IMR-90 (cell line): ENCODE measurements around the gene HYAL3. TPM values are rescaled to one million over a fixed set of nuclear protein-coding genes. Genes with fewer than 3 reads are reported as not detected.
"Not testable (repeated sequence)": the region's sequence is repeated elsewhere in the genome, so short reads cannot be mapped to it uniquely, and the experiment has no call there.

Experiments used
- ATAC-seq: fragments of 200-7000 bp; cut with Tn5 transposase; 2 replicates; pipeline ENCODE4 v1.9.1; 2020; ENCODE audit warnings: low read depth, mild to moderate bottlenecking, moderate library complexity
- BruUV-seq: library from RNA; stranded (reverse); fragments of 400-500 nt; replicated peaks from 2 replicates; lab custom pipeline; 2021; lab: Mats Ljungman, UMichigan
- CTCF ChIA-PET: fragments of 300-600 bp; formaldehyde crosslinking; extraction: SDS; loops from one replicate; lab custom pipeline; 2021; ENCODE audit warnings: antibody characterized with exemption; lab: Yijun Ruan, JAX
- POLR2A ChIA-PET: fragments of 300-600 bp; sonication (Branson Sonifier 250); formaldehyde crosslinking; loops from one replicate; lab custom pipeline; 2022; ENCODE audit warnings: antibody characterized with exemption; ENCODE audit not compliant: unreplicated experiment; lab: Charles Lee
- DNase-seq: peaks from one replicate; pipeline ENCODE4 v3.0.0; 2013
- H2AFZ ChIP-seq: replicated peaks from 2 replicates; pipeline ENCODE3; 2013; ENCODE audit warnings: low read length, mild to moderate bottlenecking; ENCODE audit not compliant: poor library complexity
- H2AK5ac ChIP-seq: 2 replicates; pipeline ENCODE4 v1.6.1; 2013; ENCODE audit warnings: low read depth, low read length, inconsistent platforms
- H2AK9ac ChIP-seq: replicated peaks from 2 replicates; pipeline ENCODE3; 2013; ENCODE audit warnings: mild to moderate bottlenecking, low read depth, low read length, moderate library complexity; ENCODE audit not compliant: poor library complexity
- H2BK120ac ChIP-seq: 2 replicates; pipeline ENCODE4 v1.6.1; 2013; ENCODE audit warnings: low read depth, low read length, inconsistent platforms
- H2BK15ac ChIP-seq: 3 replicates; pipeline ENCODE4 v1.6.1; 2013; ENCODE audit warnings: low read depth, low read length, inconsistent platforms
- H2BK20ac ChIP-seq: 2 replicates; pipeline ENCODE4 v1.6.1; 2013; ENCODE audit warnings: low read depth, mild to moderate bottlenecking, inconsistent platforms, low read length, moderate library complexity
- H2BK5ac ChIP-seq: 2 replicates; pipeline ENCODE4 v1.6.1; 2013; ENCODE audit warnings: mild to moderate bottlenecking, low read depth, low read length, inconsistent platforms; ENCODE audit not compliant: poor library complexity, severe bottlenecking
- H3K14ac ChIP-seq: replicated peaks from 2 replicates; pipeline ENCODE4 v1.6.1; 2013; ENCODE audit warnings: low read depth, low read length, inconsistent platforms
- H3K18ac ChIP-seq: 2 replicates; pipeline ENCODE4 v1.6.1; 2013; ENCODE audit warnings: low read depth, low read length, control low read depth
- H3K23ac ChIP-seq: 2 replicates; pipeline ENCODE4 v1.6.1; 2013; ENCODE audit warnings: low read depth, low read length, inconsistent platforms
- H3K27ac ChIP-seq: 2 replicates; pipeline ENCODE4 v1.5.1; 2013; ENCODE audit warnings: mild to moderate bottlenecking, control low read depth, low read length; ENCODE audit not compliant: insufficient read depth
- H3K27me3 ChIP-seq: 2 replicates; pipeline ENCODE4 v1.6.1; 2013; ENCODE audit warnings: low read length; ENCODE audit not compliant: control insufficient read depth, insufficient read depth
- H3K36me3 ChIP-seq: 2 replicates; pipeline ENCODE4 v1.6.1; 2013; ENCODE audit warnings: low read length, mixed read lengths; ENCODE audit not compliant: control insufficient read depth, insufficient read depth
- H3K4ac ChIP-seq: 2 replicates; pipeline ENCODE4 v1.6.1; 2013; ENCODE audit warnings: low read depth, low read length, inconsistent platforms
- H3K4me1 ChIP-seq: 2 replicates; pipeline ENCODE4 v1.6.1; 2013; ENCODE audit warnings: low read length, mixed read lengths; ENCODE audit not compliant: control insufficient read depth, insufficient read depth
- H3K4me2 ChIP-seq: 2 replicates; pipeline ENCODE4 v1.6.1; 2013; ENCODE audit warnings: low read depth, mild to moderate bottlenecking, control low read depth, low read length, moderate library complexity
- H3K4me3 ChIP-seq: 2 replicates; pipeline ENCODE4 v1.5.1; 2013; ENCODE audit warnings: low read depth, mild to moderate bottlenecking, control low read depth, low read length, moderate library complexity; ENCODE audit not compliant: insufficient read depth
- H3K56ac ChIP-seq: 2 replicates; pipeline ENCODE4 v1.6.1; 2013; ENCODE audit warnings: low read length, inconsistent platforms; ENCODE audit not compliant: insufficient read depth; ENCODE audit errors: extremely low read depth
- H3K79me1 ChIP-seq, 2 experiments: 2 replicates each; pipeline ENCODE4 v1.6.1; 2013; ENCODE audit warnings: low read length in 2 of 2, inconsistent platforms in 1 of 2, low read depth in 1 of 2
- H3K9ac ChIP-seq: 2 replicates; pipeline ENCODE4 v1.6.1; 2013; ENCODE audit warnings: low read depth, low read length, control low read depth
- H3K9me1 ChIP-seq: 2 replicates; pipeline ENCODE4 v1.6.1; 2013; ENCODE audit warnings: low read length, inconsistent platforms; ENCODE audit not compliant: insufficient read depth
- H3K9me3 ChIP-seq: 2 replicates; pipeline ENCODE4 v1.6.1; 2013; ENCODE audit warnings: low read length; ENCODE audit not compliant: control insufficient read depth, insufficient read depth
- H4K20me1 ChIP-seq: 2 replicates; pipeline ENCODE4 v1.6.1; 2013; ENCODE audit warnings: low read length, inconsistent platforms; ENCODE audit not compliant: insufficient read depth
- H4K5ac ChIP-seq: 2 replicates; pipeline ENCODE4 v1.6.1; 2013; ENCODE audit warnings: mild to moderate bottlenecking, low read depth, low read length, control low read depth
- H4K8ac ChIP-seq, 2 experiments: 2 replicates each; pipeline ENCODE4 v1.6.1; 2013; ENCODE audit warnings: low read depth in 2 of 2, low read length in 2 of 2, control low read depth in 1 of 2, inconsistent platforms in 1 of 2
- H4K91ac ChIP-seq: 2 replicates; pipeline ENCODE4 v1.6.1; 2013; ENCODE audit warnings: low read depth, low read length, inconsistent platforms; ENCODE audit not compliant: insufficient read depth
- WGBS, 2 experiments: methylation state at CpG; one replicate each; pipeline versions ENCODE4 v1.1.5 to v1.1.7; 2013; ENCODE audit warnings: missing lambda C conversion rate in 2 of 2; ENCODE audit not compliant: insufficient read length in 1 of 2; ENCODE audit errors: extremely low coverage in 2 of 2; 5-methylcytosine and 5-hydroxymethylcytosine counted together
- dilution Hi-C: fragments of 300-500 bp; cut with HindIII; formaldehyde crosslinking; loops from one replicate; pipeline ENCODE4 v1.14.3; 2018; ENCODE audit warnings: low sequenced_read_pairs; ENCODE audit not compliant: unreplicated experiment
- in situ Hi-C: fragments of 300-500 bp; cut with MboI; formaldehyde crosslinking; loops from 3 replicates; pipeline ENCODE4 v1.14.3; 2019; ENCODE audit warnings: low sequenced_read_pairs, inconsistent platforms, mixed read lengths
- intact Hi-C: fragments of 100-400 bp; cut with micrococcal nuclease; formaldehyde crosslinking; loops from 2 replicates; pipeline ENCODE4 v1.10.0; 2022
- polyA plus RNA-seq, 3 experiments: library from polyadenylated mRNA; depleted of rRNA; stranded (reverse); fragments of >200 nt; gene quantifications; 2 replicates each; pipeline ENCODE4 v1.2.3, GENCODE V29; 2012; ENCODE audit warnings: low replicate concordance in 1 of 3
- total RNA-seq: library from RNA; depleted of rRNA; stranded (reverse); fragments of >200 nt; gene quantifications from 2 replicates; pipeline ENCODE4 v1.2.3, GENCODE V29; 2012

HYAL3 gene
- total and polyA plus RNA-seq, 2 of the 4 experiments (the other 2 are of a cell fraction): 2.7 to 5.7 TPM

GRCh38 chr3:50272538-50272910 is 26.7 kb downstream of the HYAL3 start:
- H4K8ac ChIP-seq, H2AFZ ChIP-seq, H3K27me3 ChIP-seq, H3K18ac ChIP-seq, H3K4me3 ChIP-seq, H2AK9ac ChIP-seq, H3K4ac ChIP-seq, H2BK20ac ChIP-seq, H3K27ac ChIP-seq, H3K56ac ChIP-seq, POLR2A ChIA-PET, H2AK5ac ChIP-seq, H3K4me2 ChIP-seq, H3K9ac ChIP-seq, H4K20me1 ChIP-seq, DNase-seq, dilution Hi-C loops, H4K91ac ChIP-seq, intact Hi-C loops, H2BK15ac ChIP-seq, H2BK5ac ChIP-seq, BruUV-seq, H2BK120ac ChIP-seq, ATAC-seq, H4K5ac ChIP-seq, H3K14ac ChIP-seq, H3K23ac ChIP-seq, H3K9me3 ChIP-seq: not testable (repeated sequence)
- Histone ChIP-seq H3K36me3 (peaks cover 20% of the 10 kb centered on the region; the same call in 1 of the 2 replicates), H3K9me1 (peaks cover 19% of the 10 kb centered on the region), H3K4me1 (peaks cover 34% of the 10 kb centered on the region), H3K79me1 (peaks cover 3 to 27% of the 10 kb centered on the region in 2 experiments; a peak in 3 of 4 replicates)
- in situ Hi-C loops: loop anchor here (5.0 kb wide), 2 partner anchors 45 to 80 kb away; partner anchors contain the start of gene GNAT1
- CTCF ChIA-PET: interaction anchor here (0.6 kb wide), 1 partner anchor 76 kb away, joined by 3 read pairs; no protein-coding TSS in a partner anchor
- no CpG with 5 or more reads among the region's 10 CpGs for whole genome bisulfite sequencing, 2 experiments
